Suprapubic skin (tissue), 4 donors: Measurements from ENCODE around the gene CDKN1A. TPM values are rescaled to one million over a fixed set of nuclear protein-coding genes. Genes with fewer than 3 reads are reported as not detected.

Experiments
- DNase-seq, 2 donors: peaks; one replicate each; pipeline ENCODE4 v3.0.0-alpha.2; 2019; ENCODE audit warnings: low spot score in 2 of 2
- H3K27ac ChIP-seq: fragments of 200-600 bp; sonication (generic); one replicate; pipeline ENCODE4 v1.5.1; 2019
- H3K27me3 ChIP-seq: fragments of 200-600 bp; sonication (generic); one replicate; pipeline ENCODE4 v1.5.1; 2019
- H3K36me3 ChIP-seq: fragments of 200-600 bp; sonication (generic); one replicate; pipeline ENCODE4 v1.5.1; 2019
- H3K4me1 ChIP-seq: fragments of 200-600 bp; sonication (generic); one replicate; pipeline ENCODE4 v1.5.1; 2019
- H3K4me3 ChIP-seq: fragments of 200-600 bp; sonication (generic); one replicate; pipeline ENCODE4 v1.5.1; 2019; ENCODE audit warnings: mild to moderate bottlenecking
- H3K9me3 ChIP-seq: fragments of 200-600 bp; sonication (generic); one replicate; pipeline ENCODE4 v1.5.1; 2019
- EP300 ChIP-seq: sonication (generic); formaldehyde crosslinking; IDR thresholded peaks from one replicate; pipeline ENCODE4 v1.6.1; 2017; ENCODE audit warnings: antibody characterized with exemption
- POLR2A ChIP-seq, 2 donors: fragments of 450-650 bp; IDR thresholded peaks; one replicate each; pipeline ENCODE4 v1.6.1; 2017; ENCODE audit warnings: antibody characterized with exemption in 2 of 2, mild to moderate bottlenecking in 2 of 2, moderate library complexity in 2 of 2
- POLR2AphosphoS5 ChIP-seq, 3 donors: sonication (generic); formaldehyde crosslinking; IDR thresholded peaks; one replicate each; pipeline ENCODE4 v1.6.1; 2017; ENCODE audit warnings: antibody characterized with exemption in 3 of 3
- WGBS: methylation state at CpG from one replicate; pipeline ENCODE4 v1.1.5; 2018; 5-methylcytosine and 5-hydroxymethylcytosine counted together
- total RNA-seq, 4 donors: library from RNA; depleted of rRNA; stranded (reverse); fragments of >200 nt; gene quantifications; one replicate each; pipeline ENCODE4 v1.1.0, GENCODE V29; 2016
- TF ChIP-seq, protein P1 (sequence below), 2 donors: fragments of 200-600 bp in 1 of 2; fragments of 450-650 bp in 1 of 2; sonication (generic) in 1 of 2; IDR thresholded peaks; one replicate each; pipeline ENCODE4 v1.5.1; 2016 to 2019; ENCODE audit warnings: antibody characterized with exemption in 2 of 2, mild to moderate bottlenecking in 1 of 2, moderate library complexity in 1 of 2

Gene CDKN1A
- total RNA-seq, 4 donors from 2014 or later, result 138 to 315 (median 207) TPM

DNA sequence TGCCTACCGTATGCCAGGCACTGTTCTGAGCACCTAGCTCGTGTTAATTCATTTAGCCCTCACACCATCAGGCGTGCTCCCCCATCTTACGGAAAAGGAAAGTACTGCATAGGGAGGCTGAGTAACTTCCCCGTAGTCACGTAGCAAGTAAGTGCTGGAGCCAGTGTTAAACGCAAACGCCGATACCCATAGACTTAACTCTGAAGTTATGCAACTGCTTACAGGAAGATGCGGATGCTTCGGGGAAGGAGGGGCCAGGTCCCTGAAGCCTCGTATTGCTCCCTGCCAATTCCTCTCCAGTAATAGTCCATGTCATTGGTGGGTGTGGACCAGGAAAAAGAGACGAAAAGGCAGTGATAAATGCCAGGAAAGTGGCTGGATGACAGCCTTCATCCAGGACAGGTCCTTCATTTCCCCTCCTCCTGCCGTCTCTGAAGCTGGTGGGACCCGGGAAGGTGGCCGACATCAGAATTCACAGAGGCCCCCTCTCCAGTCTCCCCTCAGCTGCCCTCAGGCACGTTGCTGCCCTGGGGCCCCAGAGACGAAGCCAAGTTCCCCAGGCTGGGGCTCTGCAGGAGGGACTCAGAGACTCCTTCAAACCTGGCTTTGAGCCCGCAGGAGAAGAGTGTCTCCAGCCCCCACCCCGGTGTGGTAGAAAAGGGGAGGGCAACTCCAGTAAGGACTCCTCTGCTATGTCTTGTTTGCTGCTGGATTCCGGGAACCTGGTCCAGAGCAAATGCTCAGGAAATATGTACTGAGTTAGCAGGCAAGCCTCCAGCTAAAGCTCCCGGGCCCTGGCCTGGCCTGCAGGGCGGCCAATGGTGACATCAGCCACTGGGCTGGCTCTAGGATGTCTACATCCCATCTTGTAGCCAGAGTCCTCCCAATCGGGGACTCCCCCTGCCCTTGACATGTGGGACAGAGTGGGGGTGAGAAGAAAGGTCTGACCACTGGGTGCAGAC is 56.9 kb downstream of the CDKN1A start:
- TF ChIP-seq, protein P1, sequence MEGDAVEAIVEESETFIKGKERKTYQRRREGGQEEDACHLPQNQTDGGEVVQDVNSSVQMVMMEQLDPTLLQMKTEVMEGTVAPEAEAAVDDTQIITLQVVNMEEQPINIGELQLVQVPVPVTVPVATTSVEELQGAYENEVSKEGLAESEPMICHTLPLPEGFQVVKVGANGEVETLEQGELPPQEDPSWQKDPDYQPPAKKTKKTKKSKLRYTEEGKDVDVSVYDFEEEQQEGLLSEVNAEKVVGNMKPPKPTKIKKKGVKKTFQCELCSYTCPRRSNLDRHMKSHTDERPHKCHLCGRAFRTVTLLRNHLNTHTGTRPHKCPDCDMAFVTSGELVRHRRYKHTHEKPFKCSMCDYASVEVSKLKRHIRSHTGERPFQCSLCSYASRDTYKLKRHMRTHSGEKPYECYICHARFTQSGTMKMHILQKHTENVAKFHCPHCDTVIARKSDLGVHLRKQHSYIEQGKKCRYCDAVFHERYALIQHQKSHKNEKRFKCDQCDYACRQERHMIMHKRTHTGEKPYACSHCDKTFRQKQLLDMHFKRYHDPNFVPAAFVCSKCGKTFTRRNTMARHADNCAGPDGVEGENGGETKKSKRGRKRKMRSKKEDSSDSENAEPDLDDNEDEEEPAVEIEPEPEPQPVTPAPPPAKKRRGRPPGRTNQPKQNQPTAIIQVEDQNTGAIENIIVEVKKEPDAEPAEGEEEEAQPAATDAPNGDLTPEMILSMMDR (IDR thresholded peaks at IDR 0.05), result no peak
- peak; percentile 62 for TF ChIP-seq EP300
- TF ChIP-seq POLR2A (IDR thresholded peaks at IDR 0.05), result no peak
- peak in 2 of 3 donors; percentile 41 to 52 for TF ChIP-seq POLR2AphosphoS5 (IDR thresholded peaks at IDR 0.05)
- Histone ChIP-seq H3K27me3 (no peaks in the 10 kb centered on the region), H3K9me3 (no peaks in the 10 kb centered on the region), H3K4me3 (peak overlapping the region; percentile 25), H3K4me1 (peaks cover 20% of the 10 kb centered on the region), H3K27ac (peak overlapping the region; percentile 84), H3K36me3 (no peaks in the 10 kb centered on the region)
- peak; percentile 90 to 92 for DNase-seq
- 8% methylated on average over 17 of the region's 24 CpGs for WGBS

Other genes with a start within 250 kb of the CDKN1A start
- gene PXT1, start 235.9 kb upstream of the CDKN1A start, total RNA-seq, result not detected
- 10 to 100 TPM; 39.3 to 63.3 (median 56.9) TPM for gene KCTD20, start 235.7 kb upstream of the CDKN1A start, total RNA-seq
- 10 to 100 TPM; 23.0 to 33.8 (median 27.0) TPM for gene STK38, start 131.2 kb upstream of the CDKN1A start, total RNA-seq
- 100 to 1,000 TPM; 152 to 180 (median 167) TPM for gene SRSF3, start 84.4 kb upstream of the CDKN1A start, total RNA-seq
- 1 to 10 TPM in 1 of 4 donors, under 1 TPM in 2, not detected in 1; 0.16 to 1.1 (median 0.17) TPM for gene RAB44, start 19.1 kb downstream of the CDKN1A start, total RNA-seq
- gene CPNE5, start 160.7 kb downstream of the CDKN1A start, total RNA-seq, result 1 to 10 TPM in 2 of 4 donors, under 1 TPM in 2; 0.48 to 1.2 (median 0.90) TPM
- 10 to 100 TPM in 1 of 4 donors, 1 to 10 TPM in 3; 4.1 to 16.6 (median 7.7) TPM for gene PPIL1, start 196.1 kb downstream of the CDKN1A start, total RNA-seq
- gene C6orf89, start 207.2 kb downstream of the CDKN1A start, total RNA-seq, result 10 to 100 TPM; 29.8 to 42.1 (median 37.9) TPM